ENCODE measurements around the gene RCC2. TPM values are rescaled to one million over a fixed set of nuclear protein-coding genes. Genes with fewer than 3 reads are reported as not detected.

RCC2 gene
- total RNA-seq, 1 donor from 2014 or later = 196 TPM

DNA sequence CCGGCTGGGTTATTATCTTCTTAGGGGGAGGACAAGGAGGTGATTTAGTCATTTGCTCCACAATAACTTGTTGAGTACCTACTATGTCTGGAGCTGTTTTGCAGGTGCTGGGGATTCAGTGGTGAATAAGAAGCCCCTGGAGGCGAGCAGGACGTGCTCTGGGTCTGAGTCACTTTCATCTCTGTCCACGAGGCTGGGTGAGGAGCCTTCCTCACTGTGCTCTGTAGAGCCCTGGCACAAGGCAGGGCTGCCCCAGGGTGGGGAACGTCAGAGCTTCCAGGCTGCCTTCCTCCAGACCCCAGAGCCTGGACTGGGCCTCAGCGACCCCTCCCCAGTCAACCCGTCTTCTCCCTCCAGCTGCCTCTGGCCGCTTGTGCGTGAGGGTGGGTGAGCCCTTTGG, 70.0 kb downstream of the RCC2 start:
- H3K36me3 Mint-ChIP-seq (ENCODE audit: insufficient read depth) = no peaks in the 10 kb centered on the region
- no peak overlapping the region for H3K4me3 Mint-ChIP-seq (ENCODE audit: low read depth)
- H3K9me3 Mint-ChIP-seq (ENCODE audit: low read depth) = no peaks in the 10 kb centered on the region
- H3K27ac Mint-ChIP-seq = no peak overlapping the region
- H3K4me1 Mint-ChIP-seq (ENCODE audit: low read depth) = no peaks in the 10 kb centered on the region
- peaks cover 18% of the 10 kb centered on the region for H3K27me3 Mint-ChIP-seq
- TF ChIP-seq CTCF (IDR thresholded peaks at IDR 0.05; ENCODE audit: unreplicated experiment) = no peak
- no peak for DNase-seq (ENCODE audit: low spot score, unreplicated experiment)

DNA sequence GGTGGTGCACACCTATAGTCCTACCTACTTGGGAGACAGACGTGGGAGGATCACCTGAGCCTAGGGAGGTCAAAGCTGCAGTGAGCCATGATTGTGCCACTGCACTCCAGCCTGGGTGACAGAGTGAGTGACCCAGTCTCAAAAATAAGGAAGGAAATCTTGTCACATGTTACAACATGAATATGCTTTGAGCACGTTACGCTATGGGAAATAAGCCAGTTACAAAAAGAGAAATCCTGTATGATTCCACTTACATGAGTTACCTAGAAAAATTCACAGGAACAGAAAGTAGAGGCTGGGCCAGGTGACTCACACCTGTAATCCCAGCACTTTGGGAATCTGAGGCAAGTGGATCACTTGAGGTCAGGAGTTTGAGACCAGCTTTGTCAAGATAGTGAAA, 74.2 kb downstream of the RCC2 start:
- Mint-ChIP-seq H3K9me3 (ENCODE audit: low read depth) (no peaks in the 10 kb centered on the region), H3K4me1 (ENCODE audit: low read depth) (no peaks in the 10 kb centered on the region), H3K4me3 (ENCODE audit: low read depth) (no peak overlapping the region), H3K36me3 (ENCODE audit: insufficient read depth) (no peaks in the 10 kb centered on the region), H3K27ac (no peak overlapping the region), H3K27me3 (peaks cover 18% of the 10 kb centered on the region)
- DNase-seq (ENCODE audit: low spot score, unreplicated experiment) = no peak
- TF ChIP-seq CTCF (IDR thresholded peaks at IDR 0.05; ENCODE audit: unreplicated experiment) = no peak

DNA sequence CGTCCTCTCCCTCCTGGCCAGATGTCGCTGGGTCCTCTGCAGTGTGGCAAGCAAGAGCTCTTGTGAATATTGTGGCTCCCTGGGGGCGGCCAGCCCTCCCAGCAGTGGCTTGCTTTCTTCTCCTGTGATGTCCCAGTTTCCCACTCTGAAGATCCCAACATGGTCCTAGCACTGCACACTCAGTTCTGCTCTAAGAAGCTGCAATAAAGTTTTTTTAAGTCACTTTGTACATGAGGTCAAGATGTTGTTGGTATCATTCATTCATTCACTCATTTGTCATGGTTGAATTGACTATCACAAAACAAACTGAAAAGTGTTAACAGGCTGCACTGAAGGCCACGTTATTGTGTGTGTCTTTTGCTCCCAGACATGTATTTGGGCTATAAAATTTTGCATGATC, 75.7 kb downstream of the RCC2 start:
- no peak for DNase-seq (ENCODE audit: low spot score, unreplicated experiment)
- no peak for TF ChIP-seq CTCF (IDR thresholded peaks at IDR 0.05; ENCODE audit: unreplicated experiment)
- no peaks in the 10 kb centered on the region for H3K4me1 Mint-ChIP-seq (ENCODE audit: low read depth)
- no peak overlapping the region for H3K4me3 Mint-ChIP-seq (ENCODE audit: low read depth)
- H3K27ac Mint-ChIP-seq = no peak overlapping the region
- H3K36me3 Mint-ChIP-seq (ENCODE audit: insufficient read depth) = no peaks in the 10 kb centered on the region
- no peaks in the 10 kb centered on the region for H3K9me3 Mint-ChIP-seq (ENCODE audit: low read depth)
- H3K27me3 Mint-ChIP-seq = peaks cover 18% of the 10 kb centered on the region

DNA sequence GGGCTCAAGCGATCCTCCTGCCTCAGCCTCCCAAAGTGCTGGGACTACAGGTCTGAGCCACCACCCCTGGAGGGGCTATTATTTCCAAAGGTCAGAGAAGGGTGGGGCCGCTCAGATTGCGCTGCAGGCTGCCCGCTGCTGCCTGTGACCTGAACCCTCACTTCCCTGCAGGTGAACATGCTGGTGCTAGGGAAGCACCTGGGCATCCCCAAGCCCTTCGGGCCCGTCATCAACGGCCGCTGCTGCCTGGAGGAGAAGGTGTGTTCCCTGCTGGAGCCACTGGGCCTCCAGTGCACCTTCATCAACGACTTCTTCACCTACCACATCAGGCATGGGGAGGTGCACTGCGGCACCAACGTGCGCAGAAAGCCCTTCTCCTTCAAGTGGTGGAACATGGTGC, 76.1 kb downstream of the RCC2 start:
- H3K4me3 Mint-ChIP-seq (ENCODE audit: low read depth) = no peak overlapping the region
- peaks cover 15% of the 10 kb centered on the region for H3K27me3 Mint-ChIP-seq
- no peak for TF ChIP-seq CTCF (IDR thresholded peaks at IDR 0.05; ENCODE audit: unreplicated experiment)
- DNase-seq (ENCODE audit: low spot score, unreplicated experiment) = no peak
- no peaks in the 10 kb centered on the region for H3K4me1 Mint-ChIP-seq (ENCODE audit: low read depth)
- no peaks in the 10 kb centered on the region for H3K36me3 Mint-ChIP-seq (ENCODE audit: insufficient read depth)
- H3K27ac Mint-ChIP-seq = no peak overlapping the region
- H3K9me3 Mint-ChIP-seq (ENCODE audit: low read depth) = no peaks in the 10 kb centered on the region

DNA sequence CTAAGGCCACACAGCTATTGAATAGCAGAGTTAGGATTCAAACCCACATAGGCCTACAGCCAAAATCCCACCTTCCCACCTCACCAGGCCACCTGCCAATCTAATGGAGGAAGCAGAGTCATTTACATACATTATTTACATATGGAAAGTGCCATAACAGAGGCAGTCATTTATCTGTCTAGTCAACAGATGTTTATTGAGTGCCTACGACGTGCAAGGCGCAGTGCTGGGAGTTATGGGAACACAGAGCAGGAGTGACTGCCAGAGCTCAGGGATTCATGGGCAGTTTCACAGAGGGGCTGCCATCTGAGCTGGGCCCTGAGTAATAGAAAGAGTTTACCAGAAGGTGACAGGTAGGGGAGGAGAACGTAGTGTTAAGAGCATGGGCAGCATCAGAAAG, 77.8 kb downstream of the RCC2 start:
- peaks cover 5% of the 10 kb centered on the region for H3K27me3 Mint-ChIP-seq
- no peaks in the 10 kb centered on the region for H3K4me1 Mint-ChIP-seq (ENCODE audit: low read depth)
- DNase-seq (ENCODE audit: low spot score, unreplicated experiment) = no peak
- no peaks in the 10 kb centered on the region for H3K36me3 Mint-ChIP-seq (ENCODE audit: insufficient read depth)
- H3K27ac Mint-ChIP-seq = no peak overlapping the region
- H3K4me3 Mint-ChIP-seq (ENCODE audit: low read depth) = no peak overlapping the region
- TF ChIP-seq CTCF (IDR thresholded peaks at IDR 0.05; ENCODE audit: unreplicated experiment) = no peak
- H3K9me3 Mint-ChIP-seq (ENCODE audit: low read depth) = no peaks in the 10 kb centered on the region

Measured in progenitor cell of endocrine pancreas (in vitro differentiated cells).